Stimulated activated CD8-positive, alpha-beta memory T cell treated with anti-CD3 and anti-CD28 coated beads, Interleukin-4, amount 100 ng/mL, for 4 hours (primary cell): ENCODE results near the gene RASAL3.
A peak's percentile ranks its signal among the peaks of the same experiment; 100 is the strongest.

Experiments used
- DNase-seq, 2 donors: peaks; one replicate each; pipeline ENCODE4 v3.0.0-alpha.2; 2020; ENCODE audit warnings: low read depth in 2 of 2, low spot score in 1 of 2

The RASAL3 gene

GRCh38 chr19:15449620-15450527 lies 14.5 kb downstream of the RASAL3 start, which contains the start of gene WIZ:
Gene WIZ, minus strand, starts transcription at chr19:15449956. Its CDS starts 1,649 bp downstream, at chr19:15448307.
- peak; percentile 60 to 68 for DNase-seq

GRCh38 chr19:15448778-15449619 lies 15.3 kb downstream of the RASAL3 start:
- DNase-seq = no peak

GRCh38 chr19:15448044-15448777 lies 16.1 kb downstream of the RASAL3 start:
- no peak for DNase-seq

- no peak for DNase-seq
Measured at GRCh38 chr19:15447057-15447456, 17.3 kb downstream of the RASAL3 start.

GRCh38 chr19:15445807-15446376 lies 18.5 kb downstream of the RASAL3 start:
- no peak for DNase-seq

- no peak for DNase-seq
Measured at GRCh38 chr19:15445227-15445605, 19.1 kb downstream of the RASAL3 start.

GRCh38 chr19:15444505-15445226 lies 19.7 kb downstream of the RASAL3 start:
- DNase-seq = no peak

GRCh38 chr19:15443838-15444237 lies 20.5 kb downstream of the RASAL3 start:
- DNase-seq = no peak

- DNase-seq = no peak
Measured at GRCh38 chr19:15443325-15443724, 21.0 kb downstream of the RASAL3 start.

GRCh38 chr19:15442142-15442920 lies 22.0 kb downstream of the RASAL3 start:
- no peak for DNase-seq

- DNase-seq = no peak
Measured at GRCh38 chr19:15441317-15441716, 23.0 kb downstream of the RASAL3 start.

GRCh38 chr19:15439821-15440641 lies 24.3 kb downstream of the RASAL3 start:
- DNase-seq = no peak

GRCh38 chr19:15439078-15439799 lies 25.1 kb downstream of the RASAL3 start:
- DNase-seq = no peak

GRCh38 chr19:15438577-15438976 lies 25.8 kb downstream of the RASAL3 start:
- DNase-seq = no peak

GRCh38 chr19:15438124-15438496 lies 26.2 kb downstream of the RASAL3 start:
- no peak for DNase-seq

- no peak for DNase-seq
Measured at GRCh38 chr19:15437355-15438123, 26.8 kb downstream of the RASAL3 start.

- no peak for DNase-seq
Measured at GRCh38 chr19:15436826-15437110, 27.6 kb downstream of the RASAL3 start.
